GM23338 (cell line): Measurements from ENCODE around the gene BAHCC1. TPM values are rescaled to one million over a fixed set of nuclear protein-coding genes. Genes with fewer than 3 reads are reported as not detected.
A peak's percentile ranks its signal among the peaks of the same experiment; 100 is the strongest.

Source experiments
- ATAC-seq: fragments of 200-7000 bp; cut with Tn5 transposase; 3 replicates; pipeline ENCODE4 v1.9.1; 2020
- DNase-seq: peaks from one replicate; pipeline ENCODE4 v3.0.0-alpha.2; 2015; ENCODE audit warnings: low spot score
- H2AFZ ChIP-seq: fragments of 200-600 bp; sonication (generic); 2 replicates; pipeline ENCODE4 v1.8.0; 2016; ENCODE audit warnings: antibody characterized with exemption, mild to moderate bottlenecking, moderate library complexity
- H3F3A ChIP-seq: fragments of 200-600 bp; sonication (generic); replicated peaks from 2 replicates; pipeline ENCODE4 v1.8.0; 2017; ENCODE audit warnings: antibody characterized with exemption, mixed run types, low read depth
- H3K27ac ChIP-seq: fragments of 200-600 bp; sonication (generic); 2 replicates; pipeline ENCODE4 v1.6.1; 2016; ENCODE audit warnings: low read depth
- H3K27me3 ChIP-seq: fragments of 200-600 bp; sonication (generic); 2 replicates; pipeline ENCODE4 v1.8.0; 2016; ENCODE audit warnings: mild to moderate bottlenecking, mixed run types, moderate library complexity; ENCODE audit not compliant: insufficient read depth
- H3K36me3 ChIP-seq: fragments of 200-600 bp; sonication (generic); 2 replicates; pipeline ENCODE4 v1.8.0; 2016; ENCODE audit warnings: mild to moderate bottlenecking; ENCODE audit not compliant: insufficient read depth
- H3K4me1 ChIP-seq: fragments of 200-600 bp; sonication (generic); 2 replicates; pipeline ENCODE4 v1.8.0; 2016; ENCODE audit warnings: mild to moderate bottlenecking, moderate library complexity; ENCODE audit not compliant: insufficient read depth
- H3K4me2 ChIP-seq: fragments of 200-600 bp; sonication (generic); 2 replicates; pipeline ENCODE4 v1.7.1; 2017; ENCODE audit warnings: mixed run types
- H3K4me3 ChIP-seq: fragments of 200-600 bp; sonication (generic); 2 replicates; pipeline ENCODE4 v1.6.1; 2016; ENCODE audit warnings: mixed run types
- H3K79me2 ChIP-seq: fragments of 200-600 bp; sonication (generic); replicated peaks from 2 replicates; pipeline ENCODE4 v1.8.0; 2017; ENCODE audit warnings: mild to moderate bottlenecking; ENCODE audit not compliant: insufficient read depth
- H3K9me2 ChIP-seq: fragments of 200-600 bp; sonication (generic); 2 replicates; pipeline ENCODE4 v1.8.0; 2017; ENCODE audit not compliant: insufficient read depth
- H4K20me1 ChIP-seq: fragments of 200-600 bp; sonication (generic); replicated peaks from 2 replicates; pipeline ENCODE4 v1.8.0; 2017; ENCODE audit warnings: mild to moderate bottlenecking; ENCODE audit not compliant: insufficient read depth
- H3K27ac Mint-ChIP-seq: 2 replicates; pipeline ENCODE4 v1.8.0; 2020; ENCODE audit warnings: inconsistent platforms, mild to moderate bottlenecking, moderate library complexity, mixed read lengths
- H3K27me3 Mint-ChIP-seq: 3 replicates; pipeline ENCODE4 v1.8.0; 2022; ENCODE audit warnings: low read depth, mild to moderate bottlenecking, moderate library complexity, mixed read lengths, inconsistent platforms; ENCODE audit not compliant: insufficient read depth, poor library complexity
- H3K36me3 Mint-ChIP-seq: 3 replicates; pipeline ENCODE4 v1.8.0; 2021; ENCODE audit warnings: low read depth, mild to moderate bottlenecking, inconsistent platforms, moderate library complexity, mixed read lengths
- H3K4me1 Mint-ChIP-seq: 3 replicates; pipeline ENCODE4 v1.8.0; 2020; ENCODE audit warnings: mild to moderate bottlenecking, inconsistent platforms, mixed read lengths
- H3K4me3 Mint-ChIP-seq: 3 replicates; pipeline ENCODE4 v1.8.0; 2021; ENCODE audit warnings: moderate library complexity, mild to moderate bottlenecking, inconsistent platforms, mixed read lengths
- H3K9me3 Mint-ChIP-seq: 3 replicates; pipeline ENCODE4 v1.8.0; 2020; ENCODE audit warnings: moderate library complexity, mild to moderate bottlenecking, inconsistent platforms, mixed read lengths
- CTCF ChIP-seq, 2 experiments: fragments of 200-600 bp in 1 of 2; sonication (generic) in 1 of 2; conservative IDR thresholded peaks; 2 replicates each; pipeline versions ENCODE4 v1.5.1 to v1.6.1; 2016 to 2017; ENCODE audit warnings: antibody characterized with exemption in 2 of 2, low read depth in 2 of 2, mild to moderate bottlenecking in 2 of 2, moderate library complexity in 1 of 2
- ETS1 ChIP-seq: IDR thresholded peaks from 2 replicates; pipeline ENCODE4 v1.6.1; 2016; ENCODE audit warnings: antibody characterized with exemption
- EZH2phosphoT487 ChIP-seq: fragments of 200-600 bp; sonication (generic); IDR thresholded peaks from one replicate; pipeline ENCODE4 v1.8.1; 2018; ENCODE audit warnings: antibody characterized with exemption; ENCODE audit not compliant: unreplicated experiment
- JUNB ChIP-seq: IDR thresholded peaks from one replicate; pipeline ENCODE4 v1.6.1; 2016; ENCODE audit warnings: antibody characterized with exemption; ENCODE audit not compliant: unreplicated experiment
- NANOG ChIP-seq: IDR thresholded peaks from 2 replicates; pipeline ENCODE4 v1.6.1; 2016; ENCODE audit warnings: antibody characterized with exemption, borderline replicate concordance
- POLR2AphosphoS5 ChIP-seq: IDR thresholded peaks from 2 replicates; pipeline ENCODE4 v1.6.1; 2016; ENCODE audit warnings: antibody characterized with exemption, low read depth
- REST ChIP-seq: IDR thresholded peaks from one replicate; pipeline ENCODE4 v1.6.1; 2018; ENCODE audit warnings: antibody characterized with exemption; ENCODE audit not compliant: unreplicated experiment
- ZNF114 ChIP-seq: fragments of 250-450 bp; sonication (Bioruptor Pico); IDR thresholded peaks from 2 replicates; pipeline ENCODE4 v1.5.0; 2020; ENCODE audit warnings: mild to moderate bottlenecking, moderate library complexity
- ZNF331 ChIP-seq: fragments of 250-450 bp; sonication (Bioruptor Pico); IDR thresholded peaks from 2 replicates; pipeline ENCODE4 v1.5.0; 2020; ENCODE audit warnings: low read depth, mild to moderate bottlenecking, moderate library complexity
- ZNF462 ChIP-seq: fragments of 250-450 bp; sonication (Bioruptor Pico); IDR thresholded peaks from 2 replicates; pipeline ENCODE4 v1.5.0; 2020; ENCODE audit warnings: mild to moderate bottlenecking, moderate library complexity
- polyA plus RNA-seq: library from polyadenylated mRNA; unstranded; fragments of >200 nt; fragmentation: Nextera tagmentation; extraction: Ambion mirVana; gene quantifications from 2 replicates; pipeline ENCODE4 v1.2.1, GENCODE V29; 2016
- total RNA-seq: library from RNA; depleted of rRNA; stranded (reverse); fragments of >200 nt; shearing (Covaris generic); gene quantifications from 2 replicates; pipeline ENCODE4 v1.2.3, GENCODE V29; 2014

The BAHCC1 gene
- total and polyA plus RNA-seq, 2 experiments from 2014 or later, result 0.24 to 1.1 TPM

- TF ChIP-seq ETS1 (no peak), ZNF331 (no peak), JUNB (no peak), EZH2phosphoT487 (no peak)
Measured at GRCh38 chr17:81420769-81421462, 25.7 kb downstream of the BAHCC1 start (continued).

- Mint-ChIP-seq H3K27me3 (peaks cover 5% of the 10 kb centered on the region), H3K4me1 (no peaks in the 10 kb centered on the region), H3K9me3 (no peaks in the 10 kb centered on the region), H3K27ac (no peak overlapping the region), H3K4me3 (no peak overlapping the region), H3K36me3 (no peaks in the 10 kb centered on the region)
- H3K4me1 ChIP-seq, result no peaks in the 10 kb centered on the region
- no peaks in the 10 kb centered on the region for H3K79me2 ChIP-seq
- no peak overlapping the region for H3K4me2 ChIP-seq
- H3K27ac ChIP-seq, result no peak overlapping the region
- DNase-seq, result no peak
- no peaks in the 10 kb centered on the region for H3K36me3 ChIP-seq
- H3K9me2 ChIP-seq, result no peaks in the 10 kb centered on the region
- no peaks in the 10 kb centered on the region for H3K27me3 ChIP-seq
- peak overlapping the region; percentile 38; the same call in 1 of the 2 replicates for H2AFZ ChIP-seq
- no peaks in the 10 kb centered on the region for H3F3A ChIP-seq
- ATAC-seq, result peak; percentile 27
- H4K20me1 ChIP-seq, result no peaks in the 10 kb centered on the region
- no peak overlapping the region for H3K4me3 ChIP-seq
- no peak for TF ChIP-seq ZNF462
- TF ChIP-seq POLR2AphosphoS5, result no peak
- TF ChIP-seq EZH2phosphoT487, result no peak
- no peak for TF ChIP-seq JUNB
- TF ChIP-seq REST, result no peak
- no peak for TF ChIP-seq NANOG
- no peak for TF ChIP-seq CTCF (conservative IDR thresholded peaks at IDR 0.05; ENCODE audit: low read depth in 2 of 2)
- no peak for TF ChIP-seq ZNF114 (CRISPR knock-in tag)
Measured at GRCh38 chr17:81422776-81423697, 27.8 kb downstream of the BAHCC1 start.
